ENCODE measurements around the gene IRF2BP2. TPM values are rescaled to one million over a fixed set of nuclear protein-coding genes. Genes with fewer than 3 reads are reported as not detected.

The IRF2BP2 gene
- total and polyA plus RNA-seq, 2 of the 13 experiments (the other 11 are each of a cell fraction or from before 2014, with no cell fraction given), result 140 to 147 TPM

- TF ChIP-seq RXRB (CRISPR knock-in tag; IDR thresholded peaks at IDR 0.05; ENCODE audit: borderline replicate concordance) (peak; percentile 63), RARG (CRISPR knock-in tag; IDR thresholded peaks at IDR 0.05; ENCODE audit: low read depth) (no peak), TBP (CRISPR knock-in tag; IDR thresholded peaks at IDR 0.05) (no peak), ZNF510 (CRISPR knock-in tag; IDR thresholded peaks at IDR 0.05; ENCODE audit: low read depth) (peak; percentile 63; the same call in 1 of the 2 replicates), ZNF225 (CRISPR knock-in tag; IDR thresholded peaks at IDR 0.05) (peak; percentile 82; the same call in 1 of the 2 replicates), BORCS8-MEF2B (CRISPR knock-in tag; IDR thresholded peaks at IDR 0.05) (peak; percentile 77; the same call in 1 of the 2 replicates), ZC3H13 (CRISPR knock-in tag; IDR thresholded peaks at IDR 0.05) (no peak), HNRNPL (IDR thresholded peaks at IDR 0.05; ENCODE audit: low read depth, low read length) (peak; percentile 78; the same call in 1 of the 2 replicates), PAX8 (CRISPR knock-in tag; IDR thresholded peaks at IDR 0.05; ENCODE audit: borderline replicate concordance) (0 out of 2 replicates have a peak, but pooled peaks have one; percentile 54), ZNF766 (CRISPR knock-in tag; IDR thresholded peaks at IDR 0.05; ENCODE audit: borderline replicate concordance) (peak; percentile 22; the same call in 1 of the 2 replicates), ZNF639 (CRISPR knock-in tag; conservative IDR thresholded peaks at IDR 0.05) (peak; percentile 98), USF2 (IDR thresholded peaks at IDR 0.05; ENCODE audit: low read depth, low read length) (no peak), USF2 (CRISPR knock-in tag; IDR thresholded peaks at IDR 0.05; ENCODE audit: borderline replicate concordance) (no peak; the same call in 1 of the 2 replicates), ZNF350 (CRISPR knock-in tag; IDR thresholded peaks at IDR 0.05; ENCODE audit: borderline replicate concordance, low read depth) (peak; percentile 80), ARHGAP35 (CRISPR knock-in tag; IDR thresholded peaks at IDR 0.05; ENCODE audit: borderline replicate concordance) (peak; percentile 62; the same call in 1 of the 2 replicates), ZFP36L2 (CRISPR knock-in tag; IDR thresholded peaks at IDR 0.05) (no peak), ZMYM2 (CRISPR knock-in tag; IDR thresholded peaks at IDR 0.05) (no peak), ZNF546 (CRISPR knock-in tag; conservative IDR thresholded peaks at IDR 0.05) (peak; percentile 75; the same call in 1 of the 2 replicates), EEA1 (CRISPR knock-in tag; IDR thresholded peaks at IDR 0.05; ENCODE audit: borderline replicate concordance) (peak; percentile 30; the same call in 1 of the 2 replicates), MAF1 (CRISPR knock-in tag; IDR thresholded peaks at IDR 0.05; ENCODE audit: borderline replicate concordance) (peak; percentile 39; the same call in 1 of the 2 replicates), ZFP37 (CRISPR knock-in tag; IDR thresholded peaks at IDR 0.05; ENCODE audit: borderline replicate concordance) (peak; percentile 84), CERS6 (CRISPR knock-in tag; IDR thresholded peaks at IDR 0.05) (peak; percentile 86; the same call in 1 of the 2 replicates), NR3C1 (CRISPR knock-in tag; IDR thresholded peaks at IDR 0.05) (no peak), SRY (CRISPR knock-in tag; IDR thresholded peaks at IDR 0.05) (peak; percentile 96), TRIM24 (CRISPR knock-in tag; IDR thresholded peaks at IDR 0.05) (no peak)
Measured at GRCh38 chr1:234599617-234600417, 10.2 kb downstream of the IRF2BP2 start (continued).

All from HepG2 (cell line).